Right lobe of liver (tissue), 4 donors: ENCODE measurements around the gene CDYL.

ENCODE experiments used
- POLR2A ChIP-seq: fragments of 450-650 bp; IDR thresholded peaks from one replicate; pipeline ENCODE4 v1.6.1; 2017; ENCODE audit warnings: antibody characterized with exemption, mild to moderate bottlenecking
- TF ChIP-seq, protein P1 (sequence below), 4 donors: fragments of 200-600 bp in 3 of 4; fragments of 450-650 bp in 1 of 4; IDR thresholded peaks; one replicate each; pipeline versions ENCODE4 v1.5.1 to v1.8.0; 2016 to 2022; ENCODE audit warnings: antibody characterized with exemption in 4 of 4, mild to moderate bottlenecking in 2 of 4
- donor health status: DM: no; HTN: no; CAD: no.
- donor health status: DM: no; HTN: no; CAD: no.
- donor health status: DM: no; HTN: yes; CAD: no.

DNA sequence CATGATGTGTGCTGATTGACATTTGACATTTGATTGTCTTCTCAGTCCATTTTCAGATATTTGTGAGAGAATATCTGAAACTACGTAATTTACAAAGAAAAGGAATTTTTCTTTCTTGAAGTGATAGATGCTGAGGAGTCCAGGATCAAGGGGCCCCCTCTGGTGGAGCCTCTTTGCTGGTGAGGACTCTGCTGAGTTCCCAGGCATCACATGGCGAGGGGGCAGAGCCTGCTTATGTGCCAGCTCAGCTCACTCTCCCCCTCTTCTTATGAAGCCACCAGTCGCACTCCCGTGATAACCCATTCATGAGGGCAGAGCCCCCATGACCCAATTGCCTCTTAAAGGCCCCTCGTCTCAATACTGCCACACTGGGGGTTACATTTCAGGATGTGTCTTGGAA is 136.4 kb downstream of the CDYL start:
- TF ChIP-seq, protein P1, sequence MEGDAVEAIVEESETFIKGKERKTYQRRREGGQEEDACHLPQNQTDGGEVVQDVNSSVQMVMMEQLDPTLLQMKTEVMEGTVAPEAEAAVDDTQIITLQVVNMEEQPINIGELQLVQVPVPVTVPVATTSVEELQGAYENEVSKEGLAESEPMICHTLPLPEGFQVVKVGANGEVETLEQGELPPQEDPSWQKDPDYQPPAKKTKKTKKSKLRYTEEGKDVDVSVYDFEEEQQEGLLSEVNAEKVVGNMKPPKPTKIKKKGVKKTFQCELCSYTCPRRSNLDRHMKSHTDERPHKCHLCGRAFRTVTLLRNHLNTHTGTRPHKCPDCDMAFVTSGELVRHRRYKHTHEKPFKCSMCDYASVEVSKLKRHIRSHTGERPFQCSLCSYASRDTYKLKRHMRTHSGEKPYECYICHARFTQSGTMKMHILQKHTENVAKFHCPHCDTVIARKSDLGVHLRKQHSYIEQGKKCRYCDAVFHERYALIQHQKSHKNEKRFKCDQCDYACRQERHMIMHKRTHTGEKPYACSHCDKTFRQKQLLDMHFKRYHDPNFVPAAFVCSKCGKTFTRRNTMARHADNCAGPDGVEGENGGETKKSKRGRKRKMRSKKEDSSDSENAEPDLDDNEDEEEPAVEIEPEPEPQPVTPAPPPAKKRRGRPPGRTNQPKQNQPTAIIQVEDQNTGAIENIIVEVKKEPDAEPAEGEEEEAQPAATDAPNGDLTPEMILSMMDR (IDR thresholded peaks at IDR 0.05): no peak
- TF ChIP-seq POLR2A: no peak
